HEK293 (cell line): ENCODE results near the gene RNF19B.

ENCODE experiments used
- CTCF ChIP-seq: fragments of 450-650 bp; formaldehyde crosslinking; IDR thresholded peaks from 2 replicates; pipeline ENCODE4 v1.5.1; 2016; ENCODE audit warnings: missing biosample characterization, missing genetic modification characterization
- GLI2 ChIP-seq: fragments of 450-650 bp; formaldehyde crosslinking; IDR thresholded peaks from 2 replicates; pipeline ENCODE4; 2017; ENCODE audit warnings: missing biosample characterization, missing genetic modification characterization, low read depth, borderline replicate concordance
- GLI4 ChIP-seq: fragments of 450-650 bp; formaldehyde crosslinking; IDR thresholded peaks from 2 replicates; pipeline ENCODE4 v1.5.1; 2016; ENCODE audit warnings: missing biosample characterization, missing genetic modification characterization
- PBX3 ChIP-seq: sonication (generic); formaldehyde crosslinking; IDR thresholded peaks from 2 replicates; pipeline ENCODE4 v1.8.1; 2022; ENCODE audit warnings: mild to moderate bottlenecking, moderate library complexity, missing genetic modification reagents
- SP2 ChIP-seq: fragments of 450-650 bp; formaldehyde crosslinking; IDR thresholded peaks from 2 replicates; pipeline ENCODE4 v1.5.1; 2016; ENCODE audit warnings: missing biosample characterization, missing genetic modification characterization
- YY1 ChIP-seq: fragments of 450-650 bp; formaldehyde crosslinking; IDR thresholded peaks from 2 replicates; pipeline ENCODE4 v1.5.1; 2018; ENCODE audit warnings: missing biosample characterization, missing genetic modification characterization
- ZBTB7A ChIP-seq: fragments of 450-650 bp; formaldehyde crosslinking; IDR thresholded peaks from 2 replicates; pipeline ENCODE4 v1.5.1; 2016; ENCODE audit warnings: low read depth, missing biosample characterization, missing genetic modification characterization
- ZFP3 ChIP-seq: fragments of 450-650 bp; formaldehyde crosslinking; IDR thresholded peaks from 2 replicates; pipeline ENCODE4 v1.5.1; 2016; ENCODE audit warnings: low read depth, missing biosample characterization, missing genetic modification characterization
- ZFP41 ChIP-seq: fragments of 450-650 bp; formaldehyde crosslinking; IDR thresholded peaks from 2 replicates; pipeline ENCODE4 v1.5.1; 2016; ENCODE audit warnings: missing biosample characterization, missing genetic modification characterization, borderline replicate concordance
- ZIC2 ChIP-seq: fragments of 450-650 bp; formaldehyde crosslinking; IDR thresholded peaks from 2 replicates; pipeline ENCODE4 v1.5.1; 2016; ENCODE audit warnings: missing biosample characterization, missing genetic modification characterization
- ZNF155 ChIP-seq: fragments of 450-650 bp; formaldehyde crosslinking; IDR thresholded peaks from 2 replicates; pipeline ENCODE4 v1.5.1; 2016; ENCODE audit warnings: missing biosample characterization, missing genetic modification characterization
- ZNF266 ChIP-seq: fragments of 450-650 bp; formaldehyde crosslinking; IDR thresholded peaks from 2 replicates; pipeline ENCODE4 v1.5.1; 2016; ENCODE audit warnings: missing biosample characterization, missing genetic modification characterization, low read depth
- ZNF302 ChIP-seq: fragments of 450-650 bp; formaldehyde crosslinking; IDR thresholded peaks from 2 replicates; pipeline ENCODE4 v1.5.1; 2016; ENCODE audit warnings: missing biosample characterization, missing genetic modification characterization, low read depth
- ZNF362 ChIP-seq: fragments of 450-650 bp; formaldehyde crosslinking; IDR thresholded peaks from 2 replicates; pipeline ENCODE4 v1.5.1; 2016; ENCODE audit warnings: missing biosample characterization, missing genetic modification characterization
- ZNF433 ChIP-seq: fragments of 450-650 bp; formaldehyde crosslinking; IDR thresholded peaks from 2 replicates; pipeline ENCODE4 v1.5.1; 2016; ENCODE audit warnings: missing biosample characterization, missing genetic modification characterization, low read depth
- ZNF488 ChIP-seq: fragments of 450-650 bp; formaldehyde crosslinking; IDR thresholded peaks from 2 replicates; pipeline ENCODE4 v1.5.1; 2016; ENCODE audit warnings: missing biosample characterization, missing genetic modification characterization
- ZNF580 ChIP-seq: fragments of 450-650 bp; formaldehyde crosslinking; IDR thresholded peaks from 2 replicates; pipeline ENCODE4 v1.5.1; 2016; ENCODE audit warnings: missing biosample characterization, missing genetic modification characterization
- ZNF596 ChIP-seq: fragments of 450-650 bp; IDR thresholded peaks from 2 replicates; pipeline ENCODE4 v1.5.0; 2018; ENCODE audit warnings: missing biosample characterization, mild to moderate bottlenecking, missing genetic modification characterization, moderate library complexity
- ZNF629 ChIP-seq: fragments of 450-650 bp; formaldehyde crosslinking; IDR thresholded peaks from 2 replicates; pipeline ENCODE4 v1.5.1; 2017; ENCODE audit warnings: missing biosample characterization, missing genetic modification characterization
- ZNF660 ChIP-seq: fragments of 450-650 bp; IDR thresholded peaks from 2 replicates; pipeline ENCODE4 v1.5.1; 2018; ENCODE audit warnings: missing biosample characterization, mild to moderate bottlenecking, missing genetic modification characterization
- ZNF76 ChIP-seq: fragments of 450-650 bp; formaldehyde crosslinking; IDR thresholded peaks from 2 replicates; pipeline ENCODE4; 2016; ENCODE audit warnings: low read depth, missing biosample characterization, missing genetic modification characterization, borderline replicate concordance
- ZNF785 ChIP-seq: fragments of 450-650 bp; formaldehyde crosslinking; IDR thresholded peaks from 2 replicates; pipeline ENCODE4 v1.5.1; 2016; ENCODE audit warnings: missing biosample characterization, missing genetic modification characterization
- ZNF791 ChIP-seq: fragments of 450-650 bp; formaldehyde crosslinking; IDR thresholded peaks from 2 replicates; pipeline ENCODE4 v1.5.1; 2016; ENCODE audit warnings: missing biosample characterization, missing genetic modification characterization
- ZNF830 ChIP-seq: fragments of 450-650 bp; IDR thresholded peaks from 2 replicates; pipeline ENCODE4 v1.5.0; 2018; ENCODE audit warnings: missing biosample characterization, missing genetic modification characterization, low read depth, mild to moderate bottlenecking, moderate library complexity
- ZSCAN23 ChIP-seq: fragments of 450-650 bp; formaldehyde crosslinking; IDR thresholded peaks from 2 replicates; pipeline ENCODE4 v1.5.1; 2016; ENCODE audit warnings: missing biosample characterization, missing genetic modification characterization
- ZXDB ChIP-seq: fragments of 450-650 bp; formaldehyde crosslinking; IDR thresholded peaks from 2 replicates; pipeline ENCODE4 v1.5.1; 2016; ENCODE audit warnings: missing biosample characterization, missing genetic modification characterization
- TF ChIP-seq, protein P1 (sequence below): fragments of 450-650 bp; formaldehyde crosslinking; IDR thresholded peaks from 2 replicates; pipeline ENCODE4 v1.5.1; 2016; ENCODE audit warnings: missing biosample characterization, missing genetic modification characterization
- TF ChIP-seq, protein P2 (sequence below): fragments of 450-650 bp; formaldehyde crosslinking; IDR thresholded peaks from 2 replicates; pipeline ENCODE4 v1.5.1; 2016; ENCODE audit warnings: missing biosample characterization, missing genetic modification characterization
- TF ChIP-seq, protein P3 (sequence below): fragments of 450-650 bp; formaldehyde crosslinking; IDR thresholded peaks from 2 replicates; pipeline ENCODE4 v1.5.1; 2017; ENCODE audit warnings: missing biosample characterization, missing genetic modification characterization

The RNF19B gene

GRCh38 chr1:32972814-32973428 is 8.3 kb upstream of the RNF19B start (continued):
- TF ChIP-seq ZNF596 (tag by site-specific recombination) (no peak), ZNF785 (tag by site-specific recombination) (peak; percentile 67; the same call in 1 of the 2 replicates), ZNF488 (no peak), ZNF830 (tag by site-specific recombination) (no peak), GLI4 (tag by site-specific recombination) (no peak), ZNF362 (tag by site-specific recombination) (peak; percentile 93), ZNF629 (tag by site-specific recombination) (0 out of 2 replicates have a peak, but pooled peaks have one; percentile 45), ZNF660 (tag by site-specific recombination) (peak; percentile 75; the same call in 1 of the 2 replicates), ZNF791 (no peak), SP2 (tag by site-specific recombination) (peak; percentile 78), GLI2 (no peak), ZSCAN23 (tag by site-specific recombination) (no peak), ZNF302 (tag by site-specific recombination) (no peak), ZNF266 (tag by site-specific recombination) (no peak), ZIC2 (tag by site-specific recombination) (peak; percentile 92), ZBTB7A (tag by site-specific recombination) (peak; percentile 36; the same call in 1 of the 2 replicates), ZNF155 (tag by site-specific recombination) (no peak), ZFP41 (tag by site-specific recombination) (no peak), ZNF580 (tag by site-specific recombination) (no peak), YY1 (tag by site-specific recombination) (no peak; the same call in 1 of the 2 replicates), CTCF (no peak; the same call in 1 of the 2 replicates), ZNF433 (tag by site-specific recombination) (no peak), ZNF76 (tag by site-specific recombination) (peak; percentile 61; the same call in 1 of the 2 replicates), ZXDB (tag by site-specific recombination) (peak; percentile 79), ZFP3 (tag by site-specific recombination) (no peak), PBX3 (0 out of 2 replicates have a peak, but pooled peaks have one; percentile 35)
- TF ChIP-seq, protein P1, sequence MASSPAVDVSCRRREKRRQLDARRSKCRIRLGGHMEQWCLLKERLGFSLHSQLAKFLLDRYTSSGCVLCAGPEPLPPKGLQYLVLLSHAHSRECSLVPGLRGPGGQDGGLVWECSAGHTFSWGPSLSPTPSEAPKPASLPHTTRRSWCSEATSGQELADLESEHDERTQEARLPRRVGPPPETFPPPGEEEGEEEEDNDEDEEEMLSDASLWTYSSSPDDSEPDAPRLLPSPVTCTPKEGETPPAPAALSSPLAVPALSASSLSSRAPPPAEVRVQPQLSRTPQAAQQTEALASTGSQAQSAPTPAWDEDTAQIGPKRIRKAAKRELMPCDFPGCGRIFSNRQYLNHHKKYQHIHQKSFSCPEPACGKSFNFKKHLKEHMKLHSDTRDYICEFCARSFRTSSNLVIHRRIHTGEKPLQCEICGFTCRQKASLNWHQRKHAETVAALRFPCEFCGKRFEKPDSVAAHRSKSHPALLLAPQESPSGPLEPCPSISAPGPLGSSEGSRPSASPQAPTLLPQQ, result peak; percentile 78; the same call in 1 of the 2 replicates
- TF ChIP-seq, protein P2, sequence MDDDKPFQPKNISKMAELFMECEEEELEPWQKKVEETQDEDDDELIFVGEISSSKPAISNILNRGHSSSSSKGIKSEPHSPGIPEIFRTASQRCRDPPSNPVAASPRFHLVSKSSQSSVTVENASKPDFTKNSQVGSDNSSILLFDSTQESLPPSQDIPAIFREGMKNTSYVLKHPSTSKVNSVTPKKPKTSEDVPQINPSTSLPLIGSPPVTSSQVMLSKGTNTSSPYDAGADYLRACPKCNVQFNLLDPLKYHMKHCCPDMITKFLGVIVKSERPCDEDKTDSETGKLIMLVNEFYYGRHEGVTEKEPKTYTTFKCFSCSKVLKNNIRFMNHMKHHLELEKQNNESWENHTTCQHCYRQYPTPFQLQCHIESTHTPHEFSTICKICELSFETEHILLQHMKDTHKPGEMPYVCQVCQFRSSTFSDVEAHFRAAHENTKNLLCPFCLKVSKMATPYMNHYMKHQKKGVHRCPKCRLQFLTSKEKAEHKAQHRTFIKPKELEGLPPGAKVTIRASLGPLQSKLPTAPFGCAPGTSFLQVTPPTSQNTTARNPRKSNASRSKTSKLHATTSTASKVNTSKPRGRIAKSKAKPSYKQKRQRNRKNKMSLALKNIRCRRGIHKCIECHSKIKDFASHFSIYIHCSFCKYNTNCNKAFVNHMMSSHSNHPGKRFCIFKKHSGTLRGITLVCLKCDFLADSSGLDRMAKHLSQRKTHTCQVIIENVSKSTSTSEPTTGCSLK, result no peak
- TF ChIP-seq, protein P3, sequence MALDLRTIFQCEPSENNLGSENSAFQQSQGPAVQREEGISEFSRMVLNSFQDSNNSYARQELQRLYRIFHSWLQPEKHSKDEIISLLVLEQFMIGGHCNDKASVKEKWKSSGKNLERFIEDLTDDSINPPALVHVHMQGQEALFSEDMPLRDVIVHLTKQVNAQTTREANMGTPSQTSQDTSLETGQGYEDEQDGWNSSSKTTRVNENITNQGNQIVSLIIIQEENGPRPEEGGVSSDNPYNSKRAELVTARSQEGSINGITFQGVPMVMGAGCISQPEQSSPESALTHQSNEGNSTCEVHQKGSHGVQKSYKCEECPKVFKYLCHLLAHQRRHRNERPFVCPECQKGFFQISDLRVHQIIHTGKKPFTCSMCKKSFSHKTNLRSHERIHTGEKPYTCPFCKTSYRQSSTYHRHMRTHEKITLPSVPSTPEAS (tag by site-specific recombination), result no peak
